ENCODE results near the gene WDR48. TPM values are rescaled to one million over a fixed set of nuclear protein-coding genes. Genes with fewer than 3 reads are reported as not detected.

Gene WDR48
- total and polyA plus RNA-seq, 8 donors: 6.3 to 25.8 (median 15.4) TPM

DNA sequence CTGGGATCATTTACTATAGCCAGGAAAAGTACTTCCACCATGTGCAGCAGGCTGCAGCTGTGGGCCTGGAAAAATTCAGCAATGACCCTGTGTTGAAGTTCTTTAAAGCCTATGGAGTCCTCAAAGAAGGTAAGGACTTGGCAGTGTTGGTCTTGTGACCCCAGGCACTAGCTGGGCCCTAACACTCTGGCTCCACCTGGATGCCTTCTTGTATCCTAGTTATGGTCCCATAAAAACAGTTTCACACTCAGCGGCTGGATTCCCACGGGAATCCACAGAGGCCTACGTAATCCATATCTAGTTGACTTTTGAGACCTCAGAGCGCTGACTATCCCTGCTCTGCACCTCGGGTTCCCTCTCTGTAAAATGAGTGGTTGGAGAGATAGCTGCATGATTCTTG lies 57.3 kb downstream of the WDR48 start:
- TF ChIP-seq CTCF (IDR thresholded peaks at IDR 0.05): no peak
- DNase-seq: no peak
- Histone ChIP-seq H3K27me3 (no peaks in the 10 kb centered on the region), H3K9me3 (no peaks in the 10 kb centered on the region), H3K4me3 (no peak overlapping the region), H3K36me3 (no peaks in the 10 kb centered on the region), H3K27ac (no peak overlapping the region), H3K4me1 (peaks cover 0 to 19% (median 5%) of the 10 kb centered on the region in 3 donors)
- intact Hi-C loops (cut with DNase I): no loop called here
- 81 to 82% methylated on average over 5 of the region's 5 CpGs for whole genome bisulfite sequencing, 2 donors
- FAIRE-seq: no peak
- ATAC-seq: no peak

DNA sequence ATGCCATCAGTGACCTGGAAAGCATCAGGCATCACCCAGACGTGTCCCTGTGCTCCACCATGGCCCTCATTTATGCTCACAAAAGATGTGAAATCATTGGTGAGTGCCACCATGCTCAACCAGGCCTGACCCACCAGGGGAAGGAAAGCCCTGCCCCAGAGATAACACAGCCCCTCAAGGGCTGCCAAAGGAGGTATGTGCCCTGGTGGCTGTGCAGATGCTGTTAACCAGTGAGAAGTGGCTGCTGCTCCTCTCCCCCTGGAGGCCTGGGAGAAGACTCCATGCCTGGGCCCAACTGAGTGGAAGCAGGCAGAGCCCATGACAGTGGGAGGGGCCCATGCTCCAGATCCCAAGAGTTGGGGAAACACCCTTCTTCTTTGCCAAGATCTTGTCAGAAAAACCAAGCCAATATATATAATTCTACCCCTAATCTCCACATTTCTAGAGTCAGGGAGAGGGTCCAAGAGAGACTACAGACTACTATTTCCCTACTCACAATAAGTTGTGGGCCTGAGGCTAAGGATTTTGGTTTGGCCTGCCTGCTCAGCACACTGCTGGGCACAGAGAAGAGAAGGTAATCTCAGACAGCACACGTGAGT lies 58.3 kb downstream of the WDR48 start:
- Histone ChIP-seq H3K27ac (no peak overlapping the region), H3K27me3 (no peaks in the 10 kb centered on the region), H3K9me3 (no peaks in the 10 kb centered on the region), H3K4me3 (no peak overlapping the region), H3K4me1 (peaks cover 0 to 13% (median 5%) of the 10 kb centered on the region in 3 donors), H3K36me3 (no peaks in the 10 kb centered on the region)
- intact Hi-C loops (cut with DNase I): loop anchor here in 1 of 3 donors (10.0 kb wide), 1 partner anchor 75 kb away; no protein-coding TSS in a partner anchor
- 79 to 87% methylated on average over 2 of the region's 2 CpGs for WGBS, 2 donors
- DNase-seq: no peak
- TF ChIP-seq CTCF (IDR thresholded peaks at IDR 0.05): no peak
- no peak for ATAC-seq
- FAIRE-seq: no peak

GRCh38 chr3:39112113-39112512 lies 60.3 kb downstream of the WDR48 start:
- no peaks in the 10 kb centered on the region for H3K36me3 ChIP-seq
- no peak for DNase-seq

DNA sequence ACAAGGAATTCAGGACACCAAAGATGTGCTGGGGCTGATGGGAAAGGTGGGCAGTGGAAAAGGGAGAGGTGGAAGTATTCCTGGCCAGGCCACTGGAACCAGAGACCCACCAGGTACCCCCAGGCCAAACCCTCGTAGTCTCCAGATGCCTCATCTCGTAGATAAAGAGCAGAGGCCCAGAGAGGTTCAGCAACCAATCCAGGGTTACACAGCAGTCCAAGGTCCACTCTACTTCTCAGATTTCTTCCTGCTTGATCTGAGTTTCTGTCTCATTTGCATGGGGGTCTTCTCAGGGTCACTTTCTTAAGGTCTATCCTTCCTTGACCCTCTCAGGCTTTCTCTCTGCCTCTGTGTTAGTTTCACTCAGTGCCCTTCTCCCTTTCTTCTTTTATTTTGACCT lies 60.7 kb downstream of the WDR48 start:
- 77 to 78% methylated on average over 2 of the region's 2 CpGs for WGBS, 2 donors
- H3K27me3 ChIP-seq: no peaks in the 10 kb centered on the region
- ATAC-seq (no peak), DNase-seq (no peak), FAIRE-seq (no peak)
- TF ChIP-seq CTCF (IDR thresholded peaks at IDR 0.05): no peak
- no peaks in the 10 kb centered on the region for H3K36me3 ChIP-seq
- no peak overlapping the region for H3K27ac ChIP-seq
- peaks cover 0 to 5% (median 2%) of the 10 kb centered on the region in 3 donors for H3K4me1 ChIP-seq
- no peak overlapping the region for H3K4me3 ChIP-seq
- H3K9me3 ChIP-seq: no peaks in the 10 kb centered on the region
- intact Hi-C loops (cut with DNase I): loop anchor here in 1 of 3 donors (10.0 kb wide), 1 partner anchor 72 kb away; no protein-coding TSS in a partner anchor

More at GRCh38 chr3:39112113-39112512, 60.3 kb downstream of the WDR48 start:
- H3K27ac ChIP-seq: no peak overlapping the region
- no peak overlapping the region for H3K4me3 ChIP-seq
- peaks cover 0 to 5% (median 2%) of the 10 kb centered on the region in 3 donors for H3K4me1 ChIP-seq
- TF ChIP-seq CTCF (IDR thresholded peaks at IDR 0.05): no peak
- ATAC-seq (no peak), FAIRE-seq (no peak)
- intact Hi-C loops (cut with DNase I): loop anchor here in 1 of 3 donors (10.0 kb wide), 1 partner anchor 73 kb away; no protein-coding TSS in a partner anchor
- no peaks in the 10 kb centered on the region for H3K27me3 ChIP-seq
- no peaks in the 10 kb centered on the region for H3K9me3 ChIP-seq
- 92 to 93% methylated on average over 3 of the region's 3 CpGs for WGBS, 2 donors

- intact Hi-C loops (cut with DNase I): loop anchor here in 1 of 3 donors (10.0 kb wide), 1 partner anchor 72 kb away; no protein-coding TSS in a partner anchor
- no peak for FAIRE-seq
Measured at GRCh38 chr3:39113291-39113690, 61.5 kb downstream of the WDR48 start.

More at GRCh38 chr3:39113291-39113690, 61.5 kb downstream of the WDR48 start:
- TF ChIP-seq CTCF (IDR thresholded peaks at IDR 0.05): no peak
- H3K27me3 ChIP-seq: no peaks in the 10 kb centered on the region
- no peaks in the 10 kb centered on the region for H3K36me3 ChIP-seq
- no peak overlapping the region for H3K27ac ChIP-seq
- DNase-seq: no peak
- H3K9me3 ChIP-seq: no peaks in the 10 kb centered on the region
- H3K4me3 ChIP-seq: no peak overlapping the region
- H3K4me1 ChIP-seq: peaks cover 0 to 3% (median under 1%) of the 10 kb centered on the region in 3 donors
- 84 to 88% methylated on average over 3 of the region's 3 CpGs for WGBS, 2 donors
- no peak for ATAC-seq

All from pancreas (tissue), 10 donors.